ENCODE results near the gene DNMT3A. TPM values are rescaled to one million over a fixed set of nuclear protein-coding genes. Genes with fewer than 3 reads are reported as not detected.

Gene DNMT3A
- total RNA-seq, 4 donors from 2014 or later: 11.3 to 29.5 (median 16.9) TPM

DNA sequence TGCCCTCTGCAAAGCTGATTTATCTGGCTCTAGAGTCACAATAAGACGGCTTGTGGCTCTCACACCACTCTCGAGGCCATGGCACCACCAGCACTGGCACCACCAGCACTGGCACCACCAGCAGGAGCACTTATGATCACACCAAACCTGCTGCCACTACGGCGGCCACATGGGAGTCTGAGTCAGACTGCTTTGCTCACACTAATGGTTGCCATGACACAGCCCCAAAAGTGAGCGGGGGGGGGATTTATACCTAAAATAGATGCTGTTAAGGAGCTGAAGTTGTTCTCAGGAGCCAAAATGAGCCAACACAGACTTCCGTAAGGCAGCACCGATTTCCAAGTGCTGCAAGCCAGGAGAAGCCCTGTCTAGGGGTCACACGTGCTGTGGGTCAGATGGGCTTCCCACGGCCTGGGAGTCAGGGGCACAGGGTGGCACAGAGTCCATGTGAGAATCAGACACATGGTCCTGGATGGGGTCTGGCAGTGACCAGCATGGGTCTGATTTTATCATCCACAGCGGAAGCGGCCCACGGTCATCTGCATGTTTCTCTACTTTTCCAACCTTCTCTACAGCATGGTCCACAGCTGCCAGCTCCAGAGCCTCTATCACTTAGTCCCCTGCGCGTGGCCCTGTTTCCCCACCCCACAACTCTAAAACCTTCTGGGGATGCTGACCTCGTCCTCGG, 16.7 kb downstream of the DNMT3A start:
- peak overlapping the region; percentile 52 to 69 (median 62) for H3K27ac ChIP-seq (replicated peaks in 1 of 4)
- 40% methylated on average over 13 of the region's 16 CpGs for WGBS
- no peak overlapping the region for H3K4me3 ChIP-seq
- TF ChIP-seq, protein P1, sequence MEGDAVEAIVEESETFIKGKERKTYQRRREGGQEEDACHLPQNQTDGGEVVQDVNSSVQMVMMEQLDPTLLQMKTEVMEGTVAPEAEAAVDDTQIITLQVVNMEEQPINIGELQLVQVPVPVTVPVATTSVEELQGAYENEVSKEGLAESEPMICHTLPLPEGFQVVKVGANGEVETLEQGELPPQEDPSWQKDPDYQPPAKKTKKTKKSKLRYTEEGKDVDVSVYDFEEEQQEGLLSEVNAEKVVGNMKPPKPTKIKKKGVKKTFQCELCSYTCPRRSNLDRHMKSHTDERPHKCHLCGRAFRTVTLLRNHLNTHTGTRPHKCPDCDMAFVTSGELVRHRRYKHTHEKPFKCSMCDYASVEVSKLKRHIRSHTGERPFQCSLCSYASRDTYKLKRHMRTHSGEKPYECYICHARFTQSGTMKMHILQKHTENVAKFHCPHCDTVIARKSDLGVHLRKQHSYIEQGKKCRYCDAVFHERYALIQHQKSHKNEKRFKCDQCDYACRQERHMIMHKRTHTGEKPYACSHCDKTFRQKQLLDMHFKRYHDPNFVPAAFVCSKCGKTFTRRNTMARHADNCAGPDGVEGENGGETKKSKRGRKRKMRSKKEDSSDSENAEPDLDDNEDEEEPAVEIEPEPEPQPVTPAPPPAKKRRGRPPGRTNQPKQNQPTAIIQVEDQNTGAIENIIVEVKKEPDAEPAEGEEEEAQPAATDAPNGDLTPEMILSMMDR (IDR thresholded peaks at IDR 0.05): no peak
- no peak for TF ChIP-seq EP300 (IDR thresholded peaks at IDR 0.05)
- TF ChIP-seq POLR2AphosphoS5 (IDR thresholded peaks at IDR 0.05): peak; percentile 16 to 45
- no peak for TF ChIP-seq POLR2A (IDR thresholded peaks at IDR 0.05; ENCODE audit: low read depth)
- H3K4me1 ChIP-seq: peaks cover 38 to 69% (median 63%) of the 10 kb centered on the region in 4 donors
- intact Hi-C loops (cut with DNase I): no loop called here
- DNase-seq (ENCODE audit: extremely low spot score): no peak
- H3K27me3 ChIP-seq: no peaks in the 10 kb centered on the region
- H3K9me3 ChIP-seq: peaks cover 4 to 9% (median 6%) of the 10 kb centered on the region in 4 donors
- peaks cover 0 to 12% (median 9%) of the 10 kb centered on the region in 4 donors for H3K36me3 ChIP-seq

DNA sequence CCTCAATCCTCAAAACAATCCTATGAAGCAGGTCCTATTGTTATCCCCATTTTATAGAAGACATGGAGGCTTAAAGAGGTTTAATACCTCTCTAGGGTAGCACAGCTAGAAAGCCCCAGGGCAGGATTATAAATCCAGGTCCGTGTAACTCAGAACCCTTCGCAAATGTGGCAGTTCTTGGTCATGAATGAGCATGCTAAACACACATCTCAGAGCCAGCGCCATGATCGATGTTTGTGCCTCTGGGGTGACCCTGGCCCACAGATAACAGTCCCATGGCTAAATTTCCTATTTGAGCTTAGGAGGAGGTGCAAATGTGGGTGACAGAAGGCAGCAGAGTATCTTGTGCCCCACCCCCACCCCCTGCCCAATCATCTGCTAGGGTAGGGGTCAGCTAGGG, 17.5 kb downstream of the DNMT3A start:
- H3K27ac ChIP-seq (replicated peaks in 1 of 4): peak overlapping the region in 3 of 4 donors; percentile 52 to 69 (median 63)
- DNase-seq (ENCODE audit: extremely low spot score): no peak
- TF ChIP-seq, protein P1 (IDR thresholded peaks at IDR 0.05): no peak
- TF ChIP-seq EP300 (IDR thresholded peaks at IDR 0.05): no peak
- TF ChIP-seq POLR2AphosphoS5 (IDR thresholded peaks at IDR 0.05): no peak
- H3K27me3 ChIP-seq: no peaks in the 10 kb centered on the region
- peaks cover 38 to 61% (median 55%) of the 10 kb centered on the region in 4 donors for H3K4me1 ChIP-seq
- intact Hi-C loops (cut with DNase I): no loop called here
- peaks cover 4 to 9% (median 6%) of the 10 kb centered on the region in 4 donors for H3K9me3 ChIP-seq
- no peak overlapping the region for H3K4me3 ChIP-seq
- H3K36me3 ChIP-seq: peaks cover 0 to 12% (median 9%) of the 10 kb centered on the region in 4 donors
- 65% methylated on average over 4 of the region's 4 CpGs for WGBS

DNA sequence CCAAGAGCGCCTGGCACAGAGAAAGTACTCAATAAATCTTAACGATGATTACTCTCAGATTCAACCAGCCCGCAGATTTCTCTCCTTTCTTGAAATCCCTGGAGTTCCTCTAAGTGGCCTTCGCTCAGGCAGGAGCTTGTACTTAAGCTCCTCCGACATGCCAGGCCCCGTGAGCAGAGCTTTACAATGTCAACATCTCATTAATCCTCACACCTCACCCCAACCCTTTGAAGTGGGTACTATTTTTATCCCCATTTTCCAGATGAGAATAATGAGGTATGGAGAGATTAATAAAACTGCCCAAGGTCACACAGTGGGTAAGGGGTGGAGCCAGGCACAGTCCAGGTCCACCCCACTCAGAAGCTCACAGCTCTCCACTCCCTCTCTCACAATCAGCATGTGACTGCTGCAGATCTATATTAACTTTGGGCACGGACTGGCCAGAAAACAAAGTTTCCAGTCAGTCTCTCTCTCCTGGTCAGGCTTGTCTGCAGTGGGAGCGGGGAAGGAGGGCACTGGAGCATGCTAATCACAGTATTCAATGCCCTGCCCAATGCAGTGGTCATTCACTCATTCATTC, 18.0 kb downstream of the DNMT3A start:
- TF ChIP-seq, protein P1 (IDR thresholded peaks at IDR 0.05): no peak
- no peak for TF ChIP-seq POLR2A (IDR thresholded peaks at IDR 0.05; ENCODE audit: low read depth)
- no peak for TF ChIP-seq POLR2AphosphoS5 (IDR thresholded peaks at IDR 0.05)
- no peak for TF ChIP-seq EP300 (IDR thresholded peaks at IDR 0.05)
- Histone ChIP-seq H3K9me3 (peaks cover 4 to 9% (median 6%) of the 10 kb centered on the region in 4 donors), H3K36me3 (peaks cover 0 to 12% (median 9%) of the 10 kb centered on the region in 4 donors), H3K27ac (replicated peaks in 1 of 4) (peak overlapping the region; percentile 5 to 69 (median 56)), H3K27me3 (no peaks in the 10 kb centered on the region), H3K4me3 (no peak overlapping the region), H3K4me1 (peaks cover 32 to 55% (median 49%) of the 10 kb centered on the region in 4 donors)
- no peak for DNase-seq (ENCODE audit: extremely low spot score)
- WGBS: 46% methylated on average over 7 of the region's 8 CpGs
- intact Hi-C loops (cut with DNase I): no loop called here

DNA sequence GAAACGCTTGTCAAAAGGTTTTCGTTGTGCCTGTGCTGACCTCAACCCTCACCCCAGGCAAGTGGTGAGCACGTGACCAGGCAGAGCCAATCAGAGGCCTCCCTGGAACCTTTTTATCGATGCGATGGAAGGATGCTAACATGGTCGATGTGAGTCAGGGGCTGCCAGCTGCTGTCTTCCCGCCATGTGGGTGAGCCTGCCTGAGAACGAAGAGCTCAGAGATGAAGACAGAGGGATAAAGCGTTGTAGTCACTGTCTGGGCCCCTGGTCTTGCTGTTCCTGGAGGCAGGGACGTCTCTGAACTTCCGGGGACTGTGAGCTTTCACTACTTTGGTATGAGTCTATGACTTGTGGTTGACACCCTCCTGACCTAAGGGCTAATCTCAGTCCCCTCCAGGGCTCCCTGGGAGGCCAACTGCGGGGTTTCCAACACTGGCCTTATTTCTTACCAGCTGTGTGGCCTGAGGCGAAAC, 18.6 kb downstream of the DNMT3A start:
- Histone ChIP-seq H3K9me3 (peaks cover 4 to 9% (median 6%) of the 10 kb centered on the region in 4 donors), H3K36me3 (peaks cover 0 to 12% (median 9%) of the 10 kb centered on the region in 4 donors), H3K27me3 (no peaks in the 10 kb centered on the region), H3K4me1 (peaks cover 26 to 49% (median 44%) of the 10 kb centered on the region in 4 donors), H3K4me3 (no peak overlapping the region), H3K27ac (replicated peaks in 1 of 4) (peak overlapping the region; percentile 20 to 69 (median 56))
- intact Hi-C loops (cut with DNase I): no loop called here
- WGBS: 65% methylated on average over 12 of the region's 13 CpGs
- TF ChIP-seq, protein P1 (IDR thresholded peaks at IDR 0.05): no peak
- no peak for TF ChIP-seq EP300 (IDR thresholded peaks at IDR 0.05)
- TF ChIP-seq POLR2AphosphoS5 (IDR thresholded peaks at IDR 0.05): no peak
- TF ChIP-seq POLR2A (IDR thresholded peaks at IDR 0.05; ENCODE audit: low read depth): no peak
- no peak for DNase-seq (ENCODE audit: extremely low spot score)
